ENCODE measurements around the gene CCDC142.
"Not testable (repeated sequence)": the region's sequence is repeated elsewhere in the genome, so short reads cannot be mapped to it uniquely, and the experiment has no call there.

Gene CCDC142

DNA sequence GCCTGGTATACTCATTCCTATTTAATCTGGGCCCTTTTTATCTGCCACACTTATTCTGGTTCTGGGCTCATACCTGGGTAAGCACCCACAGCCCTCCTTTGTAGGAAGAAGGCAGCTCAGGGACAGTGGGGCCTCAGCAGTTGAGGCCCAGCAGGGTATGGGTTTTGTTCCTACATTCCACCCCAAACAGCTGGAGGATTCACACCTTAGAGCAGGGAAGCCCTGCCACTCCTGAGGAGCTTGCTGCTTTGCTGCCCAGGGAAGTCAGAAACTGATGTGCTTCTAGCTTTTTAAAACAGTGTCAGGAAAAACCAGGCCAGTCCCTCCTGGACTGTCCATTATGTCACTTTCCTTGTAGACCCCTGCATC, 17.8 kb upstream of the CCDC142 start:
- no peak for DNase-seq

DNA sequence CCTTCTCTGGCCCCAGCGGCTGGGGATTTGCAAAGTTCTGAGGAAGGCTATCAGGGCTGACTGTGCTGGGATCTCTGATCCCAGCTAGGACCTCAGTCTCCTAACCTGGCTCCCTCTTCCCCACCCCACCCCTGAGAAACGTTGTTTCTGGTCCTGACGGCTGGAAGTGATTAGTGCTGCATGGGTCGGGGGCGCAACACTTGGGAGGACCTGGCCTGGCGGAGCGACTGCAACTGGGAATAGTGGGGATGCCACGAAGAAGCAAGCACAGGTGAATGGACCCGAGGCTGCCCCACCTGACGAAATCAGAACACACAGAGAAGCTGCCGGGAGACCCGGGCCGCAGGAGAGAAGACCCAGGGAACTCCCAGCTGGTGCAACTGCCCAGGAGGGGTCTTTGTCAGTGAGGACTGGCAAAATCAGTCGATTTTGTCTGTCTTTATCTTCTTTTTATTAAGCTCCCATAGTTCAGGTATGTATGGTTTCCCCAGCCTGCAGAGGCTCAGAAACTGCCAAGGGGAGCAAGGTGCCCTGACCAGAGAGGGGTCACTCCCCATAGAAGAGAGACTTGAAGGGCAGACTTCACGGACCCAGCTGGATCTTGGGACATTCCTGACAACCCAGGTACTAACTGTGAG, 17.3 kb upstream of the CCDC142 start:
- no peak for DNase-seq

DNA sequence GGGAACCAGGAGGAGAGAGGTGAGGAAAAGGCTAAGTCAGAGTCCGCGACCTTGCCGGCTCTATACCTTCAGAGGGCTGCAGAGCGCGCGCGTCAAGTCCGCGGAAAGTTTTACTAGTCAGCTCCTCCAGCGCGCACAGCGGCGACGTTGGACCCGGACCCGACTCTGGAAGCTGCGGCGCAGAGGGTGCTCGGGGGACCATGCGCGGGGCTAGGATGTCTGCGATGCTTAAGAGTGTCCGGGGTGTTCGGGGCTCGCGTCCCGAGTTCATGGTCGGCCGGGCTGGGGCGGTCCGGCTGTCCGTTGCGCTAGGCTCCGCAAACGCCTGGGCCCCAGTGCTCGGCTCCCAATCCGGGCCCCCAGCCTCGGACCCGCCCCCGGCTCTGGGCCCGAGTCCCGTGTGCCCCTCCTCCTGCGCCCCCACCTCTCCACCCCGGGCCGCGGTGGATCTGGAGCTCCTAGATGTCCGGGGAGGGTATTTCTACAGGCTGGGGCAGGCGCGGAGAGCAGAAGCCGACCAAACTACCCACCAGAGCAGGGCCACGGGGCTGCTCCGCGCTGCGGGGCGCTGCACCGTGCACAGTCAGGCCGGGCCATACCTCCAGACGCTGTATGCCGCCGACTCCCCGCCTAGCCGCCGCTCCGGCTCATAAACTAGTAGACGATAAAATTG, 16.6 kb upstream of the CCDC142 start, which contains the start of gene LBX2:
Gene LBX2 (minus strand): TSS at position 337 of the 673 bp plus-strand sequence. CDS start 66 bp downstream, at position 271.
- DNase-seq, result no peak

DNA sequence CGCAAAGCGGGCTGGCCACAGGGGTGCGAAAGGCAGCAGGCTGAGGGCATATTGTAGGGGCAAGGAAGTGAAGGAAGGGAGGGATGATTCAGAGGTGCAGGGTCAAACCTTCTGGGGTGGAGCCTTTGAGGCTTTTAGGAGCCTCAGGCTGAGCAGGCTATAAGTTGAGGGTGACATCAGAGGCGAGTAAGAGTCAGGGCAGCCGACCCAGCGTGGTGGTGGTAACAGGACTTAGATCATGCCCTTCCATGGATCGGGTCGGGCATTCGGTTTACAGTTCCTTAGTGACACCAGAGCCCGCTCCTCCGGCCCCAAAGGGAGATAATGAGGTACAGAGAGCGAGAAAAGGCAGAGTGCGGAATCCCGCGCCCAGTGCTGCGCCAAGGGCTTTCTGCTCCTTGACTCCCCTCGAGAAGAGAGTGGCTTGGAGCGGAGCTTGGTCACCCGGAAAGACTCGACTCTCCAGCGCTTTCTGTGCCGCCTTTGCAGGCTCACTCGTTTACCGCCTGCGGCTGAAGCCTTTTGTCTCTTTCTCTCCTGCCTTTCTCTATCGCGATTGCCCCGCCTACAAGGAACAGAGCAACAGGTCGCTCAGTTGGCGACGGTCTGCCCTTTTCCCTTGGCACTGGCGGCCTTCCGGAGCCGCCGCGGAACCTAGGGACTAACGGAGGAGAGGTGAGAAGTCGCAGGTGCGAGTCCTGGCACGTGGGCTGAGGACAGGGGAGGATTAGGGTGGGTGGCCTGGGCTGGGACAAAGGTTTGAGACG, 15.9 kb upstream of the CCDC142 start:
- DNase-seq, result no peak

DNA sequence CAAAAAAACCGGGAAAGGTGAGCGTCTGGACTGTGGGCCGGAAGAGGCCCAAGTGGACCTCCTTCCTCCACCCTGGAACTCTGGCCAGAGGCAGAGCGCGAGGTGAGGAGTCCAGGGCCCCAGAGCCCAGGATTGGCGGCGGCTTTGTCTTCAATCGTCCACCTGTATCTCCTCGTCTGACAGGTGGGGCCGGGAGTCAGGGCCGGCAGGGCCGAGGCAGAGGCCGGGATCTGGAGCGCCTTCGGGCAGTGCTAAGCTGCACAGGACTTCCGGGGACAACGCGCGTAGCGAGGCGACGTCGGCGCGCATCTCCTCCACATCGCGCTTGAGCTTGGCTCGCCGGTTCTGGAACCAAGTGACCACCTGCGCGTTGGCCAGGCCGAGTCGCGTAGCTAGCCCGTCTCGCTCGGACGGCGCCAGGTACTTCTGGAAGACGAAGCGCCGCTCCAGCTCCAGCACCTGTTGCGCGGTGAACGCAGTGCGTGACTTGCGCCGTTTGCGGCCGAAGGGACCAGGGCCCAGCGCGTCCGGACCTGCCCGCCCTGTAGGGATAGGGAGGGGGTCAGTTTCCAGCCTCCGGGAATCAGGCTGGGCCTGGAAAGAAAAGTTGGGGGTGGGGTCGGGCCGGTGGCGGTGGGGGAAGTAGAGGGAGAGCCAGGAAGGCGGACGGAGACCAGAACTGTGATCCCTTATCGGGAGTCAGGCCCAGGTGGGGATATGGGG, 15.1 kb upstream of the CCDC142 start:
- DNase-seq, result no peak

DNA sequence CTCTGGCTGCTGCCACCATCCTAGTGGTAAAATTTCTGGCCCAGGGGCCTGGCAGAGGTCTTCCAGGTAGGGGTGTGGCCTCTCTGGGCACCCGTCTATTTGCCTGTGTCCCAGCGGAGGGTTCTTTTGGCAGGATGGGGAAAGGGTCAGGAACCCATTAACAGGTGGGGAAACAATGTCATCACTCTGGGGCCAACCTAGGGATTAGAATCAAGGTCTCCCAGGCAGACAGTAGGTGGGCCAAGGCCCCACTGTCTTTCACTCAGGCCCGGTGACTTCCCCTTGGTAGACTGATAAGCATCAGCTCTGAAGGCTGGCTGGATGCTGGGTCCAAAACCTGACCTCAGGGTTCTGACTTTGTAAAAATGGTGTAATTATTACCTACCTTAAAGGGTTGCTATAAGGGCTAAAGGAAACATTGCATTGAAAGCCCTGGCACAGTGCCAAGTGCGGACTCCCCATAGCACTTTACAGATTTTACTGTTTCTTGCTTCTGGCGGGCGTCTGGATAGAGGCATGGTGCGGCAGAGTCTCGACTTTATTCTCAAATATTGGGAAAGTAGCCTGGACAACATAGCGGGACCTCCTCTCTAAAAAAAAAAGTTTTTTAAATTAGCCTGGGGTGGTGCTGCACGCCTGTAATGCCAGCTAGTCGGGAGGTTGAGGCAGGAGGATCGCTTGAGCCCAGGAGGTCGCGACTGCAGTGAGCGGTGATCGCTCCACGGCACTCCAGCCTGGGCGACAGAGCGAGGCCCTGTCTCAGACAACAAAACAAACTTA, 14.4 kb upstream of the CCDC142 start:
- no peak for DNase-seq

DNA sequence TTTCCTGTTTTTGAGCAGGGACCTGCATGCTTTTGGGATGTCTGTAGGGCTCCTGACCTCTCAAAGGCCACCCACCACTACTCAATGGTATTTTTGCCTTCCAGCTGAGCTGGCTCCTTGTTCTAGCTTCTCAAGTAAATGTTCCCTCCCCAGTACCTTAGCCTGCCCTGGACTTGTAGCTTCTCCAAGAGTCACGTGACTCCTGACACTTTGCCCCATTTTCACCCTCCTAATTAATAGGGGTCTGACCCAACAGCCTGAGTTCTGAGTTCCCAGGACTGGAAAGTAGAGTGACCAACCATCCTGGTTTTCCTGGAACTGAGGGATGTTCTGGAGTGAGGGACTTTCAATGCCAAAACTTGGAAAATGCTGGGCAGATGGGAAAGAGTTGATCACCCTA, 12.6 kb upstream of the CCDC142 start:
- no peak for DNase-seq

DNA sequence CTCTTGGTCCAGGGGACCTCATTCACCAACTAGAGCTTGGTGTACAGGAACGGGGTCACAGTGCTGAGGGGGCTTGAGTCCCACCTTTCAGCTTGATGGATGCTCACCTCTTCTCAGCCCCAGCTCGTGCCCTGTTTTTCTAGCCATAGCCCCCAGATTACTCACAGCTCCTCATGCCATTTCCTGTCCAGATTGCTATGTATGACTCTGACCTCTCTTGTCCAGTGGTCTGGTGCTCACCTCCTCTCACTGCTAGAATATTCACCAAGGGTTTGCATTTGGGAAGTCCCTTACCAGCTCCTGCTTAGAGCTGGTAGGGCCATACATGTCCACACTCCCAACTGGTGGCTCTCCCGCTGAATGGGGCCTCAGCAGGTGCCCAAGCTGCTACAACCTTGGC, 10.7 kb upstream of the CCDC142 start:
- no peak for DNase-seq

DNA sequence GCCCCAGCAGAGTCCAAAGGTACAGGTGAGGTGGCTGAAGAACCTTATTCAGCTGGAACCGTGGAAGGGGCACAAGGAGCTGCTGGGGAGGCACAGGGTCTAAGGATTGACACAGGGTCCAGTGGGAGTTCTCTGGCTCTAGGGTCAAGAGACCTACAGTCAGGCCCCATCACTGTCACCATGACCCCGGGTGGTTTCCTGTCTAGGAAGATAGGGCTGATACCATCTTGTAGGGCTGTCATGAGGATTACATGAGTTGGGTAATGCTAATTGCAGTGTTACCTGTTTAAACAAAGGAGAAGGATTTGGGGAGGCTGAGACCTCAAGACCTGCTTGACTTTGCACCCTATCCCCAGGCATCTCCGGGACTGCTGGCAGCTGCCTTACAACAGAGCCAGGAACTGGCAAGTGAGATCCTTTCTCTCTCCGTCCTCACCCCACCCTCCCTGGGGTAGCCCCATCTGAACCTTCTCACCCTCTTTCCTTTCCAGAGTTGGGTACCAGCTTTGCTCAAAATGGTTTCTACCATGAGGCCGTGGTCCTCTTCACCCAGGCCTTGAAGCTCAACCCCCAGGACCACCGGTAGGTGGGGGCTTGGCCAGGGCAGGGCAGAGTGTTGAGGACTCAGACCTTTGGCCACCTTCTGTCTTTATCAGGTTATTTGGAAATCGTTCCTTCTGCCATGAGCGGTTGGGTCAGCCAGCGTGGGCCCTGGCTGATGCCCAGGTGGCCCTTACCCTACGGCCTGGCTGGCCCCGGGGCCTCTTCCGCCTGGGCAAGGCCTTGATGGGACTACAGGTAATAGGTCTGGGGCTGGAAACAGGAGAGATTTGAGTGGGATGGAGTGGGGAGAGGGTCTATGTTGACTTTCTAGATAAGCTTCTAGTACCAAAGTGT, 9.1 kb upstream of the CCDC142 start:
- no peak for DNase-seq

DNA sequence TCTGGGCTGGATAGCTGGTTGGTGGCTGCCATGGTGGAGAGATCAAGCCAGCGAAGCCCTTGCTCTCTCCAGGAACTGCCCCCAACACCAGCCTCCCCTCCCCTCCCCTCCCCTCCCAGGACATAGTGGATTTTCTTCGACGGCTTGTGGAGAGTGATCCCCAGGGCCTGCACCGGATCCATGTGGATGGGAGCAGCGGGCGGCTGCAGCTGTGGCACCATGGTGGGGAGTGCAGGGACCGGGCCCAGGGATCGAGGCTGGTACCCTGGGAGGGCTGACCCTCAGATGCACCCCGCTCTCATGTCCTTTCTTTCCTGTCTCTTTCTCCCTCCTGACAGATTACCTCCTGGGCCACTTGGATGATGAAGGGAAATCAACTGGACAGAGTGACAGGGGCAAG, 7.1 kb upstream of the CCDC142 start:
- no peak for DNase-seq

DNA sequence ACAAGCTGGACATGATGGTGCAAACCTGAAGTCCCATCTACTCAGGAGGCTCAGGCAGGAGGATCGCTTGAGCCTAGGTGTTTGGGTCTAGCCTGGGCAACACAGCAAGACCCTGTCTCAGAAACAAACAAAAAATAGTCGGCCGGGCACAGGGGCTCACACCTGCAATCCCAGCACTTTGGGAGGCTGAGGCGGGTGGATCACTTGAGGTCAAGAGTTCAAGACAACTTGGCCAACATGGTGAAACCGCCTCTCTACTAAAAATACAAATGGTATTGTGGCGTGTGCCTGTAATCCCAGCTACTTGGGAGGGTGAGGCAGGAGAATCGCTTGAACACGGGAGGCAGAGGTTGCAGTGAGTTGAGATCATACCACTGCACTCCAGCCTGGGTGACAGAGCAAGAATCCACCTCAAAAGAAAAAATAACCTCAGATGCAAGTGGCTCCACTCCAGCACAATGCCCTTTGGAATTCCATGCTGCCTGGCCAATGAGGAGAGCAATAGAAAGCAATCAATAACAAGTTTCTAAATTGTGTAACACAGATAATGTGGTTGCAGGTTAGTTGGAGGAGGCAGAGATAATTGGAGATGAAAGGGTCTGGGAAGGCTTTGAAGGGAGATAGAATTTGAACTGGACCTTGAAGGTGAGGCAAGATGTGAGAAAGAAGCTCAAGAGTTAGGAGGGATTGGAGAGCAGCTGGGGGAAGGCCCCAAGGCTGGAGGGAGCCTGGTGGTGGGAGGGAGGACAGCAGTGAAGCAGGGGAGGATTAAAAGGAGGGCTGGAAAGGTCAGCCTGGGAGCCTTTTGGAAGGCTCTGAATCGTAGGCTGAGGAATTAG, 6.1 kb upstream of the CCDC142 start:
- DNase-seq, result no peak

DNA sequence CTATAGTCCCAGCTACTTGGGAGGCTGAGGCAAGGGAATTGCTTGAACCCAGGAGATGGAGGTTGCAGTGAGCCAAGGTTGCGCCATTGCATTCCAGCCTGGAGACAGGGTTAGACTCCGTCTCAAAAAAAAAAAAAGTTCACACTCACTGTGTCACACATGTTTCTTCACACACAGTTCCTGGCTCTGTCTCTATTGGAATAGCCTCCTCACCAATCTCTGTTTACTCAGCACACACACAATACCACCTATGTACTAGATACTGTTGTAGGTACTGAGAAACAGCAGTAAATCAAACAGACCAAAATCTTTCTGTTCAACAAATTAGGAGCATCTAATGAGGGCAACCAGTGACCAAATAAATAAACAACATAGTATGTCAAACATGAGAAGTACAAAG, 3.3 kb upstream of the CCDC142 start:
- no peak for DNase-seq

DNA sequence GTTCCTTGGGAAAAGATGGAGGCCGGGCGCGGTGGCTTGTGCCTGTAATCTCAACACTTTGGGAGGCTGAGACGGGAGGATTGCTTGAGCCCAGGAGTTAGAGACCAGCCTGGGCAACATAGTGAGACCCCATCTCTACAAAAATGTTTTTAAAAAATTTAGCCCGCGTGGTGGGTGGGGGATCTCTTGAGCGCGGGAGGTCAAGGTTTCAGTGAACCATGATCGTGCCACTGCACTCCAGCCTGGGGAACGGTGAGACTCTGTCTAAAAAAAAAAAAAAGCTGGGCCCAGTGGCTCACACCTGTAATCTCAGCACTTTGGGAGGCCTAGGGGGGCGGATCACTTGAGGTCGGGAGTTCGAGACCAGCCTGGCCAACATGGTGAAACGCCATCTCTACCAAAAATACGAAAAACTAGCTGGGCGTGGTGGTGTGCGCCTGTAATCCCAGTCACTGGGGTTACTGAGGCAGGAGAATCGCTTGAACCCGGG, 922 bp upstream of the CCDC142 start:
- not testable (repeated sequence) for DNase-seq

DNA sequence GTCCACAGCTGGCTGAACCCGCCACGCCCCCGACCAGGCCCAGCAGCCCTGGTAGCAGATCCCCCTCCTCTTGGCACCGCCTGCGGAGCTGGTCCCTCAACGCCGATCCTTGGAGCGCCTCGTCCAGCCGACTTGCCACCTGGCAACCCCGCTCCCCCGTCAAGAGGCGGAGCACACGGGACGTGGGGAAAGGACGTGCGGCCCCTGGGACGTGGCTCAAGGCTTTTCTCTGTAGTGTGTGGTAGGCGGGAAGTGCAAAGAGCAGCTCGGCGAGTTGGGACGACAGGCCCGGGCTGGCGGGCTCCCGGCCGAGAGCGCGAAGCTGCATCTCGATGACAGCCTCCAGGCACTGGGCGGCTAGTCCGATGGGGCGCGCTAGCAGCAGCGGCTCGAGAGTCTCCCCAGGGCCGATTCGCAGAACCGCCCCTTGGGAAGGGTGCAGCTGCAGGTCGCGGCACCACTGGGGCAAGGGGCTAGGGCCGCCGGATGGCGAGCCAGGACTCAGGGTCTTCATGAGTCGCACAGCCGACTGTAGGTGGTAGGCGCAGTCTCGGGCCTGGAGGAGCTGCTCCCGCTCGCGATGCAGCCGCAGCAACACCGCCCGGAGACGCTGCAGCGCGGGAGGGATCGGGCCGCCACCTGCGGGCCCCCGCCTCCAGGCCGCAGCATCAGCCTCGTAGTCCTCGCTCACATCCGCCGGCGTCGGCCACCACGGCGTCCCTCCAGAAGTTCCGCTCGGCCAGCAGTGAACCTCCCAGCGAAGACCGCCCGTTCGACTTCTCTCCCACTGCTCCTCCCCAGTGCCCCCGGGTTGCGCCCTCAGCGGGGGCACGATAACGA, 617 bp downstream of the CCDC142 start:
- DNase-seq, result peak in 15 of 58 donors; percentile 51 to 84 (median 71)

DNA sequence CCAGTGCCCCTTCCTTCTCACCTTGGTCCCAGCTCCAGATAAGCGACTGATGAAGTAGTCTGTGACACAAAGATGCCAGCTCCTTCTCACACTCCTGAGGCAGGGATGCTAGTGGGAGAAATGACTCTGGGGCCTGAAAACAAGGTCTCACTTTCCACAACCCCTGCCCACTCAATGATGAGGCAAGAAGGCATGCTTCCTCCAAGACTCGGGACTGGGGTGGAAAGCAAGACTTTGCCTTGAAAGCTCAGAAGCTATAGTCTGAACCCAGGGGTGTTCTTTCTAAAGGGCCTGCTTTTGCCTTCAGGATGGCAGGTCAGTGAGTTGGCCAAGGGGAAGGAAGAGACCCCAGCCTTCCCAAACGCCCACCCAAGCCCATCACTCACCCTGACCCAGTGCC, 1.4 kb downstream of the CCDC142 start:
- no peak for DNase-seq

DNA sequence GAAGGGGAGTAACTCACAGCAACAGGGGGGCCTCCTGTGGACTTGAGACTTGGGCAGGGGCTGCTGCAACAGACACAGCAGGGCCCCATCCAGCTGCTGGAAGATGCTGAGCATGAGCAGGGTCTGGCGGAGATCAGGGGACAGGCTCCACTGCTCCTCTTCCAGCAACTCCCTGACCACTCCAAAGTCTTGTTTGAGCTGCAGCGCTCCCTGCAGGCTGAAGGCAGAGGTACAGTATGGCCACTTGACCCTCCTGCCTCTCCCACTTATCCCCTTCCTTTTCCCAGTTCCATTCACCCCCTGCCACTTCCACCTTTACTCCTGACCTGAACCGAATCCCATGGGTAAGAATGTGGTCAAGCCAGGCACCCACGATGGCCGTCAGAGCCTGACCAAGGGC, 7.9 kb downstream of the CCDC142 start:
- DNase-seq, result no peak

DNA sequence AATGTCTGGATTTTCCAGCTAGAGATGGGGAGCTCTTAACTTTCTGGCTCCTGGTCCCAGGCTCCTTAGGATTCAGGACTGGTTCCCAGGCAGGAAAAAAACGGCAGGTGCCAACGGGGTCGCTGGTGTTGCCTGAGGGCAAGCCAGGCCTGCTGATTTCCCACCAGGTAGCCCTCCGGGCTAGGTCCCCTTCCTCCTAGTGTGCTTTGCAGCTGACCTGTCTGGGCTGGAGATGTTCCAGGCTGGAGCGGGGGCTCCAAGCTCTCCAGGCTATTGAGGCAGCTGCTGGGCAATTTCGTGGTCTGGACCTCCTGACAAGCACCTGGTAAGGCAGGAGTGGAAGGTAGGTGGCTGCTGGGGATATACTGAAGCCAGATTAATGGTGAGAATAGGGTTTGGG, 8.3 kb downstream of the CCDC142 start:
- DNase-seq, result no peak

DNA sequence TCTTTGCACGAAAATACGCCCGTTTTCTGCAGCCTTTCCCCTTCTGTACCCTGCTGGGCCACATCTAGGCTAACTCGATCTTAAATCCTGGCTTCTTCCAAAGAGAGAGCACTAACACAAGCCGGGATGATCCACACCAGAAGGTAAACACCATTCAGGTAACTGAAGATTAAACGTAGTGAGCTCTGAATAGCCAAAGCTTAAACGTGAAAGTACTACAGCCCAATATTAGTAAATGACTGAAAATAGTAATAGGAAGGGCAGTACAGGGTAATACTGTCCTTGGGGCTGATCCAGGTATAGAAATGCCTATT, 9.9 kb downstream of the CCDC142 start:
- DNase-seq, result no peak
